Renal pelvis (tissue), 4 donors: ENCODE data around the gene SLC38A10. TPM values are rescaled to one million over a fixed set of nuclear protein-coding genes. Genes with fewer than 3 reads are reported as not detected.

Experiments
- DNase-seq: peaks from one replicate; pipeline ENCODE4 v3.0.0-alpha.2; 2013
- polyA plus RNA-seq, 3 donors: library from polyadenylated mRNA; unstranded; fragments of 120-200 nt; gene quantifications; one replicate each; pipeline ENCODE4 v1.2.1, GENCODE V29; 2013; ENCODE audit not compliant: insufficient read length in 3 of 3

The SLC38A10 gene
- polyA plus RNA-seq, 3 donors, result 66.8 to 82.5 (median 71.3) TPM

DNA sequence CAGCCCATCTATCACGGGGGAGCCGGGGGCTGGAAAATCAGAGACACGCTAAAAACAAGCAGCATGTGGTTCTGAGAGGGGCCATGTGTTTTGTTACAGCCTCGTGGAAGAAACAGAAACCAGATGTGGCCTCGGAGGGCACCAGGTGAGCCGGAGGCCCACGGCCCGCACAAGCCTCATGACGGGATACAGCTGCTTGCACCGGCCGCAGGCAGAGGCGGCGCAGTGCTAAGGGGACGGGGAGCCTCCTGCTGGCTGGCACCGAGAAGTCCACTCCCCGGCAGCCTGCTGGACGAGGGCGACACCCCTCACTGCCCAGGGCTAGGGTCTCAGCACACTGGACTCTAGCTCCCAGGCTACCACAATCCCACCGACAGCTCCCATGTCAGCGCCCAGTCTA lies 36.8 kb downstream of the SLC38A10 start:
- DNase-seq, result peak; percentile 58

- no peak for DNase-seq
Measured at GRCh38 chr17:81257533-81257932, 37.6 kb downstream of the SLC38A10 start.

GRCh38 chr17:81256616-81257015 lies 38.5 kb downstream of the SLC38A10 start:
- DNase-seq, result no peak

- DNase-seq, result peak; percentile 65
Measured at GRCh38 chr17:81254955-81255717, 40.0 kb downstream of the SLC38A10 start.

- no peak for DNase-seq
Measured at GRCh38 chr17:81253358-81254131, 41.6 kb downstream of the SLC38A10 start.

DNA sequence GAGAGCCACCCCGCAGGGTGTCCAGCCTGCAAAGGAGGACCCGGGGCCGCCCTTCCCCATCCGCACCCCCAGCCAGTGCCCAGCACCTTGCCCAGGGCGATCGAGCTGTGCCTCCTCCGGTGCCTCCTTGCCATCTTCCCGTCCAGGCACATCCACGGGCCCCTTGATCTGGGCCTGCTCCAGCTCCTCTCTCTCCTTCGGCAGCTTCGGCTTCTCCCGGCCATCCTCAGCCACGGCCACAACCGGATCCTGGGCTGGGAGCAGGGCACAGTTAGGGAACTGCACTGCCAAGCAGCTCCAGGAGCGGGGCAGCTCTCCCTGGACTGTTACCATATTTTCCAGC lies 42.1 kb downstream of the SLC38A10 start:
- DNase-seq, result no peak

DNA sequence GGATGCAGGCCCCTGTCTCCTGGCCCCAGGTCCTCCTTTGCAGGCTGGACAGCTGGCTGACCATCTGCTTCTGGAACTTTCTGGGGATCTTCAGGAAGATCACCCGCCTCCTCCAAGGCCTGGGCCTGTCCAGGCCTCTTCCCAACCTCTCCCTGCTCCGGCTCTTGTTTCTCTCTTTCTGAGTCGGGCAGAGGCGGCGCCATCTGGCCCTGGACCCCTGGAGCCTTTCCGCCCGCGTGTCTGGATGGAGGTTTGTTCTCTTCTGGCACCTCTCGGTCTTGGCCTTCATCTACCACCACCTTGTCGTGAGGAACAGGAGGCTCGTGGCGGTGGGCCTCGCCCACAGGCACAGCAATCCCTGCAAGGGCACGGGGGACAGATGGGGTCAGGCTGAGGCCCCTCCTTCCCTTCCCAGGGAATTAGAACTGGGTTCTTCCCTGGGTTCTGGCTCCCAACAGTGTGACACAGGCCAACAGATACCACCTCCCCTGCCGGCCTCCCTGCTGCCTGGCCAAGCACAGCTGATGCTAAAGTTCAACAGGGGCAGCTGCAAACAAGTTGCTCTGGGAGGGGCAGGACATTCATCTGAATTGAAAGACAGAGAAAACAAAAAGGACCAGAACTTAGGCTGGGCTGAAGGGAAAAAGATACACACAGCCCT lies 42.7 kb downstream of the SLC38A10 start:
- no peak for DNase-seq

DNA sequence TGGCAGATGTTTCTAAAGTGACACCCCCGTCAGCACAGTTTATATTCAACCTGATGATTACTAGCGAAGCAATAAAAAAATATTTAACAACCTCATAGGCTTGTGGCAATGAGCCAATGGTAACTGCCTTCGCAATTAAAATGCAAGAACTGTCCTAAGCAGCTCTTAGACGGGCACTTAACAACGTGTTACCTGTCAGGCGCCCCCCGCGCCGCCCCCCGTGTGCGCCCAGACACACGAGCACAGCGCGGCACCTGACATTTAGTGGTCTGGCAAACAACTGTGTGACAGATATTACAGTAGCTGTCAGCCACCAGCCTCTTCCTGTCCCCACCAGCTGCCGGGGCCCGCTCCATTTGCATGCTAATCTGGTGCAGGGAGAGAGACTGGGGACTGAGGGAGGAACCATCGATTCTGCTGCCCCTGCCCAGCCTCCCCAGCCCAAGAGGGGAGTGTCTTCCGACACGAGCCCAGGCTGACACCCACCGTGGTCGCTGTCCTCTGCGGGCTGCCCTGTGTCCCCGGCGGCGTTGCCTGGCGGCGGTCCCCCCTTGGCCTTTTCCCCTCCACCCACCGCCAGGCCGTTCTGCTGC lies 43.3 kb downstream of the SLC38A10 start:
- DNase-seq, result no peak

- no peak for DNase-seq
Measured at GRCh38 chr17:81251094-81251708, 43.9 kb downstream of the SLC38A10 start.

- DNase-seq, result no peak
Measured at GRCh38 chr17:81250286-81251093, 44.6 kb downstream of the SLC38A10 start.

GRCh38 chr17:81249223-81250040 lies 45.7 kb downstream of the SLC38A10 start:
- DNase-seq, result no peak

DNA sequence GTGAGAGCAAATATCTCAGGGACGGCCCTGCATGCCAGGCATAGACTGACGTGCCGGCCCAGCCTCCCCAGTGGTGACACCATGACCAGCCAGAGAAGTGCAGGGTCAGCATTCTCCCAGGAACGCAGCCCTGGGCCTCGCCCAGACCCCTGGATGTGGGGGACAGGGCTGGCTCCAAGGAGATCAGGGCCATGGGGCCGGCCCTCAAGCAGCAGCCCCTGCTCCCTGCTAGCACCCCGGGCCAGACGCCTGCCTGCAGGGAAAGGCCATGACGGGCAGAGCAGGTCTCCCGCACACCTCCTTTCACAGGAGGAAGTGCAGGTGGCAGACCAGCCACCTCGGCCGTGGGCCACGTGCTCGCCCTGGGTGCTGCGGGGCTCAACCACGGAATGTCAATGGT lies 46.5 kb downstream of the SLC38A10 start:
- no peak for DNase-seq

DNA sequence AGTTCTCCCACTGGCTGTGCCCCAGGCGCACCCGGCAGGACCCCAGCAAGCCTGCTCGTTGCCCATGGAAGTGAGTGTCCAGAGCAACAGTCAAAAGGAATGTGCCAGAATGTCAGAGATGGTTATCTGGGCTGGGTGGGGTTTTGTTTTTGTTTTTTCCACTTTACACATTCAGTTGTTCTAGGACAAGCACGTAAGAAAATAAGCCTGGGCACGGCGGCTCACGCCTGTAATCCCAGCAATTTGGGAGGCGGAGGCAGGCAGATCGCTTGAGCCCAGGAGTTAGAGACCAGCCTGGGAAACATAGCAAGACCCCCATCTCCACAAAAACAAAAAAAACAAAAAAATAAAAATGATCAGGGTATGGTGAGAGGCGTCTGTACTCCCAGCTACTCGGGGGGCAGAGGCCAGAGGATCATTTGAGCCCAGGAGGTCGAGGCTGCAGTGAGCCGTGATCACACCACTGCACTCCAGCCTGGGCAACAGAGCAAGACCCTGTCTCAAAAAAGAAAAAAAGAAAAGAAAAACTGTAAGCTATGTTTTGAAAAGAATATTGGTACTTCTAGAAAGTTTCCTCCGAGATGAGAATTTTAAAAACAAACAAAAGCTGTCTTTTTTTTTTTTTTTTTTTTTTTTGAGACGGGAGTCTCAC lies 47.6 kb downstream of the SLC38A10 start:
- no peak for DNase-seq

DNA sequence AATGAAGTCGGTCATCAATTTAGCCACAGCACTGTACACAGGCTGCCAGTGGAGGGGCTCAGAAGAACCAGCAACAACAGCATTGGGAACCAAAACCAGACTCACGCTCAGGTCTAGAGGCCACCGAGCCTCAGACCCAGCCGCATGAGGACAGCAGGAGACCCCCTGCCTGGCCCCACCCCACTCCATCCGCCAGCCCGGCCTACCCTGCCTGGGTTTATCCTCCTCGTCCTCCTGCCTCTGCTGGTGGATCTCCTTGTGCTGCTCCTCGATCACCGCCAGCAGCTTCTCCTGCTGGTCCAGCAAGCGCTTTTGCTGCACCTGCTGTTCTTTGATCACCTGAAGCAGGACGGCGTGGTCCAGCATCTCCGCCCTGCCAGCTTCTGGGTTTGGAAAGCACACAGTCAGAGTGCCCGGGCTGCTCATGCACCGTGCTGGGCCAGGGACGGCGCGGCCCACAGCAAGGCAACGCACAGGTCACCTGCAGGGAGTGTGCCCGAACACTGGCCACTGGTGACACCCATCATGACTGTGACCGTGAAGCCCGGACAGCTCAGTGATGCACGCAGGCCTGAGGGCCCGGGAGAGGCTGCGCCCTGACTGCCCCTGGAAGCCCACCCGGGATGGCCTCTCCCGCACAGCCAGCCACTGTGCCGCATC lies 48.3 kb downstream of the SLC38A10 start:
- no peak for DNase-seq

DNA sequence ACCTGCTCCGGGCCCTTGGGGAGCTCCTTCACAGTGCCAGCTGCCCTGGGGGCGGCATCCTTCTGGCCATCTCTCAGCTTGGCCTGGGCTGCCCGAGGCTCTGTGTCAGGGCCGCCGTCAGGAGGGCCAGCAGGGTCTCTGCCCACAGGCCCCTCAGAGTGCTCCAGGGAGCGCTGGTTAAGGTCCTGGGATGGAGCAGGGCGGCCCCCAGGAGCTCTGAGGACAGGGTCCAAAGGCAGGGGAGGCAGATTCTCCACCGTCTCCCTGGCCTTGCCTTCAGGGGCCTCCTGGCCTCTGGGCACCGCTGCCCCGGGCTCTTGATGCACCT lies 48.8 kb downstream of the SLC38A10 start:
- no peak for DNase-seq

GRCh38 chr17:81245665-81246342 lies 49.3 kb downstream of the SLC38A10 start:
- no peak for DNase-seq

DNA sequence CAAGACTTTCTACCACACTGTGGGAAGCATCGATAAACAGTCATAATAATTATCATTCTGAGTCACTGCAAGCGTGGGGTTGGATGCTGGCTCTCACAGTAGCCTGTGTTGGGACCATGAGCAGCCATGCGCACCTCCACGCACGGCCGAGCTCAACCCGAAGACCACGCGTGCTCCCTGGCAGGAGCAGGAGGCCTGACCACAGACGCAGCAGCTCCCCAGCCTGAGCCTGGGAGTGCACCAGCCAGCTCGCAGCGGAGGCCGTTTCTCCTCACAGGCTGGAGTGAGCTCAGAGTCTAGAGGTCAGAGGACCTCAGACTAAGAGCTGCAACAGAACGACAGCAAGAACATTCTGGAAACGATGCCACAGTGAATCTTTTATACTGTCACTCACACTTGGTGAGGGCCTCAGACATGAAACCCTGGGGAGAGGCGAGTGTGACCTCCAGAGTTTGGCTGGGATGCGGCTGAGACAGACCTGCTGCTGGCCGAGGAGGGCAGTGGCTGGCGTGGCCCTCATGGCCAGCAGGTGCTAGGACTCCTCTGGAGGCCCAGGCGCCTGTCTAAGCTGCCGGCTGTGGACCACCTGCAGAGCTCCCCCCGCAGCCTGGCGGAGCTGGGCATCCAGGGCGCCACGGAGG lies 50.0 kb downstream of the SLC38A10 start:
- no peak for DNase-seq

- no peak for DNase-seq
Measured at GRCh38 chr17:81244358-81245023, 50.6 kb downstream of the SLC38A10 start.
